OCI-LY1 (cell line): ENCODE data around the gene SLC35G6.
A peak's percentile ranks its signal among the peaks of the same experiment; 100 is the strongest.

ENCODE experiments used
- H2AFZ ChIP-seq: fragments of 200-600 bp; sonication (generic), shearing (Covaris generic); 2 replicates; pipeline ENCODE4 v1.6.0; 2014; ENCODE audit warnings: antibody characterized with exemption, mild to moderate bottlenecking, low read length
- H3F3A ChIP-seq: fragments of 200-600 bp; sonication (generic), shearing (Covaris generic); 2 replicates; pipeline ENCODE4 v1.6.0; 2014; ENCODE audit warnings: mild to moderate bottlenecking, antibody characterized with exemption, low read length, moderate library complexity; ENCODE audit not compliant: insufficient read depth
- H3K27ac ChIP-seq: fragments of 200-600 bp; sonication (generic); 2 replicates; pipeline ENCODE4 v1.5.1; 2014; ENCODE audit warnings: low read length, mixed run types, mild to moderate bottlenecking, low read depth; ENCODE audit not compliant: poor library complexity, severe bottlenecking
- H3K27me3 ChIP-seq: fragments of 200-600 bp; sonication (generic); 2 replicates; pipeline ENCODE4 v1.6.0; 2014; ENCODE audit warnings: antibody characterized with exemption, mild to moderate bottlenecking, low read length, moderate library complexity; ENCODE audit not compliant: insufficient read depth
- H3K36me3 ChIP-seq: fragments of 200-600 bp; sonication (generic); 2 replicates; pipeline ENCODE4 v1.6.1; 2014; ENCODE audit warnings: mild to moderate bottlenecking, antibody characterized with exemption, low read length, moderate library complexity, mixed read lengths; ENCODE audit not compliant: insufficient read depth
- H3K4me1 ChIP-seq: fragments of 200-600 bp; sonication (generic); 2 replicates; pipeline ENCODE4 v1.5.1; 2014; ENCODE audit warnings: mild to moderate bottlenecking, low read length, moderate library complexity; ENCODE audit not compliant: insufficient read depth, severe bottlenecking
- H3K4me2 ChIP-seq: fragments of 200-600 bp; sonication (generic), shearing (Covaris generic); 2 replicates; pipeline ENCODE4 v1.6.1; 2014; ENCODE audit warnings: low read length
- H3K4me3 ChIP-seq: fragments of 200-600 bp; sonication (generic); 2 replicates; pipeline ENCODE4 v1.5.1; 2014; ENCODE audit warnings: low read length, low read depth, mild to moderate bottlenecking, mixed read lengths; ENCODE audit not compliant: poor library complexity, severe bottlenecking
- H3K79me2 ChIP-seq: fragments of 200-600 bp; shearing (Covaris generic); 2 replicates; pipeline ENCODE4 v1.6.1; 2016; ENCODE audit warnings: mixed run types, low read length, mixed read lengths; ENCODE audit not compliant: insufficient read depth
- H3K9ac ChIP-seq: fragments of 200-600 bp; sonication (generic), shearing (Covaris generic); 2 replicates; pipeline ENCODE4 v1.6.1; 2014; ENCODE audit warnings: mild to moderate bottlenecking, low read length, mixed read lengths
- H3K9me2 ChIP-seq: fragments of 200-600 bp; sonication (generic), shearing (Covaris generic); 2 replicates; pipeline ENCODE4 v1.6.1; 2014; ENCODE audit warnings: low read depth, mild to moderate bottlenecking, low read length, mixed read lengths
- H3K9me3 ChIP-seq: fragments of 200-600 bp; shearing (Covaris generic); 2 replicates; pipeline ENCODE4 v1.6.1; 2014; ENCODE audit warnings: low read length, mixed read lengths
- H4K20me1 ChIP-seq: fragments of 200-600 bp; sonication (generic), shearing (Covaris generic); 2 replicates; pipeline ENCODE4 v1.6.0; 2016; ENCODE audit warnings: mild to moderate bottlenecking, low read length; ENCODE audit not compliant: insufficient read depth
- EZH2 ChIP-seq: fragments of 200-600 bp; sonication (generic), shearing (Covaris generic); IDR thresholded peaks from 2 replicates; pipeline ENCODE4 v1.8.0; 2017; ENCODE audit warnings: borderline replicate concordance, mixed run types, mild to moderate bottlenecking, antibody characterized with exemption, low read length, moderate library complexity, mixed read lengths
- TF ChIP-seq, protein P1 (sequence below): fragments of 200-600 bp; sonication (generic), shearing (Covaris generic); IDR thresholded peaks from 2 replicates; pipeline ENCODE4 v1.5.1; 2017; ENCODE audit warnings: mild to moderate bottlenecking, antibody characterized with exemption, low read length, moderate library complexity, mixed read lengths

SLC35G6 gene

DNA sequence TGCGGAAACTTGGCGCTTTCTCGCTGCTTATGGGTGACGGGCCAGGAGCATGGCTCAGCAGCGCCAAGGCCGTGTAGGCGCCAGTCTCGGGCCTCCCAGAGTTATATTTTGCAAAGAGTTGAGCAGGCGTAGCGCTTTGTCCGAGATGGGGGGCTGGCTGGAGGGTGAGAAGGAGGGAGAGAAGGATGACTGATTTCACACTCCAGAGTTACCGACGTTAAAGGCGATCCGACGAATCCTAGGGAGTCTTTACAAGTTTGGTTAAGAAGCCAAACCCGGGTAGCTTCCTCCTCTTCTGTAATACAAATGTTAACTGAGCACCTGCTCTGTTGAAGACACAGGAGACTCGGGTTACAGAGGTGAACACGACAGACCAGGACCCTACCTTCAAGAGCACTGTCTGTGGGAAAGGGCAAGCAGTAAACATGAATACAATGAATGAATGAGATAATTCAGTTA is 3.7 kb downstream of the SLC35G6 start:
- peaks cover 61% of the 10 kb centered on the region for H3K4me1 ChIP-seq
- H3K27me3 ChIP-seq, result no peaks in the 10 kb centered on the region
- H3K4me3 ChIP-seq, result peak overlapping the region; percentile 93
- peaks cover 17% of the 10 kb centered on the region for H3K36me3 ChIP-seq
- peak overlapping the region; percentile 90 for H3K9ac ChIP-seq
- H3K27ac ChIP-seq, result peak overlapping the region; percentile 98
- H3K9me2 ChIP-seq, result no peaks in the 10 kb centered on the region
- no peaks in the 10 kb centered on the region for H3K9me3 ChIP-seq
- H2AFZ ChIP-seq, result no peak overlapping the region
- no peaks in the 10 kb centered on the region for H3F3A ChIP-seq
- TF ChIP-seq EZH2, result no peak
- TF ChIP-seq, protein P1, sequence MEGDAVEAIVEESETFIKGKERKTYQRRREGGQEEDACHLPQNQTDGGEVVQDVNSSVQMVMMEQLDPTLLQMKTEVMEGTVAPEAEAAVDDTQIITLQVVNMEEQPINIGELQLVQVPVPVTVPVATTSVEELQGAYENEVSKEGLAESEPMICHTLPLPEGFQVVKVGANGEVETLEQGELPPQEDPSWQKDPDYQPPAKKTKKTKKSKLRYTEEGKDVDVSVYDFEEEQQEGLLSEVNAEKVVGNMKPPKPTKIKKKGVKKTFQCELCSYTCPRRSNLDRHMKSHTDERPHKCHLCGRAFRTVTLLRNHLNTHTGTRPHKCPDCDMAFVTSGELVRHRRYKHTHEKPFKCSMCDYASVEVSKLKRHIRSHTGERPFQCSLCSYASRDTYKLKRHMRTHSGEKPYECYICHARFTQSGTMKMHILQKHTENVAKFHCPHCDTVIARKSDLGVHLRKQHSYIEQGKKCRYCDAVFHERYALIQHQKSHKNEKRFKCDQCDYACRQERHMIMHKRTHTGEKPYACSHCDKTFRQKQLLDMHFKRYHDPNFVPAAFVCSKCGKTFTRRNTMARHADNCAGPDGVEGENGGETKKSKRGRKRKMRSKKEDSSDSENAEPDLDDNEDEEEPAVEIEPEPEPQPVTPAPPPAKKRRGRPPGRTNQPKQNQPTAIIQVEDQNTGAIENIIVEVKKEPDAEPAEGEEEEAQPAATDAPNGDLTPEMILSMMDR, result peak; percentile 24; the same call in 1 of the 2 replicates
- H3K79me2 ChIP-seq, result peaks cover 48% of the 10 kb centered on the region
- no peaks in the 10 kb centered on the region for H4K20me1 ChIP-seq
- peak overlapping the region; percentile 86 for H3K4me2 ChIP-seq

DNA sequence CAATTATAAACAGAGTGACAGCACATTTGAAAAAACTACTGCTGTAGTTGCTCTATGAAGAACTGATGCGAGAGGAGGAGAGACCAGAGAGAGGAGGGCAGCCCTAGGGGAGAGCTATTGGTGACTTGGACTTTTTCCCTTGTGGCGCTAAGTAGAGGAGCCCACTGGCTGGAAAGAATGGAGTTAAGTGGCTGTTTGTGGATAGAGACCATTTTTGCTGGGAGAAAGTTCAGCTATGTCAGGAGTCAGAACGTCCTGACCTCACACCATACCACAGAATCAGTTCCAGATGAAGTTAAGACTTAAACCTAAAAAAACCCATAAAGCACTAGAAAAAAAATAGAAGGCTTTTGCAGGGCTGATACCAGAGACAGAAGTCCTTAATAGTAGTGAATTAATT is 4.9 kb downstream of the SLC35G6 start:
- Histone ChIP-seq H3K27me3 (no peaks in the 10 kb centered on the region), H3K79me2 (peaks cover 60% of the 10 kb centered on the region), H3K4me3 (peak overlapping the region; percentile 93), H2AFZ (no peak overlapping the region), H4K20me1 (no peaks in the 10 kb centered on the region), H3K4me1 (peaks cover 54% of the 10 kb centered on the region), H3K4me2 (peak overlapping the region; percentile 86), H3K9ac (peak overlapping the region; percentile 90), H3F3A (no peaks in the 10 kb centered on the region), H3K27ac (peak overlapping the region; percentile 98), H3K9me2 (no peaks in the 10 kb centered on the region), H3K9me3 (no peaks in the 10 kb centered on the region), H3K36me3 (peaks cover 22% of the 10 kb centered on the region)
- TF ChIP-seq, protein P1, result no peak
- TF ChIP-seq EZH2, result no peak

DNA sequence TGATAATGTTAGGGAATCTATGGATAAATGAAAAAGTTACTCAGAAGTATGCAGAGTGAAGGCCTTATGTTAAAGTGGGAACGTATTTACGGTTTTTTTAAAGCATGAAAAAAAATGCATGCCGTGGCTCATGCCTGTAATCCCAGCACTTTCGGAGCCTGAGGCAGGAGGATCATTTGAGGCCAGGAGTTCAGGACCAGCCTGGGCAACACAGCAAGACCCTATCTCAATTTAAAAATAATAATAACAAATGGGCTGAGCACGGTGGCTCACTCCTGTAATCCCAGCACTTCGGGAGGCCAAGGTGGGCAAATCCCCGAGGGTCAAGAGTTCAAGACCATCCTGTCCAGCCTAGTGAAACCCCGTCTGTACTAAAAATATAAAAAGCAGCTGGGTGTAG is 8.9 kb downstream of the SLC35G6 start:
- no peaks in the 10 kb centered on the region for H3K9me2 ChIP-seq
- TF ChIP-seq EZH2, result no peak
- TF ChIP-seq, protein P1, result no peak
- peaks cover 66% of the 10 kb centered on the region for H3K4me1 ChIP-seq
- peaks cover 41% of the 10 kb centered on the region for H3K36me3 ChIP-seq
- no peaks in the 10 kb centered on the region for H3F3A ChIP-seq
- H3K27ac ChIP-seq, result no peak overlapping the region
- no peak overlapping the region for H3K4me3 ChIP-seq
- no peaks in the 10 kb centered on the region for H3K27me3 ChIP-seq
- H3K4me2 ChIP-seq, result no peak overlapping the region
- no peaks in the 10 kb centered on the region for H3K9me3 ChIP-seq
- no peak overlapping the region for H3K9ac ChIP-seq
- H2AFZ ChIP-seq, result no peak overlapping the region
- peaks cover 89% of the 10 kb centered on the region for H3K79me2 ChIP-seq
- no peaks in the 10 kb centered on the region for H4K20me1 ChIP-seq
